NCI-H1048 (cell line): Measurements from ENCODE around the gene PGBD2.
"Not testable (repeated sequence)": the region's sequence is repeated elsewhere in the genome, so short reads cannot be mapped to it uniquely, and the experiment has no call there.

ENCODE experiments used
- DNase-seq: peaks from one replicate; lab custom pipeline; 2025; lab: John Stamatoyannopoulos, UW

Gene PGBD2

GRCh38 chr1:248906009-248906752, at the start of gene PGBD2:
Gene PGBD2, plus strand, starts transcription at chr1:248906235. Its CDS starts 7,628 bp downstream, at chr1:248913863.
- peak; percentile 99 for DNase-seq

GRCh38 chr1:248857201-248857600, 48.8 kb upstream of the PGBD2 start:
- no peak for DNase-seq

- DNase-seq = no peak
Measured at GRCh38 chr1:248857749-248858095, 48.3 kb upstream of the PGBD2 start.

- DNase-seq = peak; percentile 45
Measured at GRCh38 chr1:248858096-248858890, 47.7 kb upstream of the PGBD2 start.

GRCh38 chr1:248858891-248859889, 46.8 kb upstream of the PGBD2 start, which contains the start of gene ZNF692:
Gene ZNF692, minus strand, starts transcription at chr1:248859085. Its CDS starts 776 bp downstream, at chr1:248858309.
- peak; percentile 100 for DNase-seq

GRCh38 chr1:248860007-248860406, 46.0 kb upstream of the PGBD2 start:
- no peak for DNase-seq

GRCh38 chr1:248861616-248862015, 44.4 kb upstream of the PGBD2 start:
- DNase-seq = no peak

GRCh38 chr1:248862695-248862997, 43.4 kb upstream of the PGBD2 start:
- no peak for DNase-seq

- DNase-seq = peak; percentile 77
Measured at GRCh38 chr1:248862998-248863881, 42.8 kb upstream of the PGBD2 start.

GRCh38 chr1:248871837-248872401, 34.1 kb upstream of the PGBD2 start:
- no peak for DNase-seq

- no peak for DNase-seq
Measured at GRCh38 chr1:248872752-248873408, 33.2 kb upstream of the PGBD2 start.

GRCh38 chr1:248873409-248873992, 32.5 kb upstream of the PGBD2 start:
- DNase-seq = peak; percentile 94

- peak; percentile 82 for DNase-seq
Measured at GRCh38 chr1:248873993-248874533, 32.0 kb upstream of the PGBD2 start.

- no peak for DNase-seq
Measured at GRCh38 chr1:248881261-248881660, 24.8 kb upstream of the PGBD2 start.

- not testable (repeated sequence) for DNase-seq
Measured at GRCh38 chr1:248882427-248882826, 23.6 kb upstream of the PGBD2 start.

- DNase-seq = no peak
Measured at GRCh38 chr1:248884632-248885295, 21.3 kb upstream of the PGBD2 start.

GRCh38 chr1:248885646-248886045, 20.4 kb upstream of the PGBD2 start:
- no peak for DNase-seq

- no peak for DNase-seq
Measured at GRCh38 chr1:248886237-248886895, 19.7 kb upstream of the PGBD2 start.

GRCh38 chr1:248889914-248890243, 16.2 kb upstream of the PGBD2 start:
- not testable (repeated sequence) for DNase-seq
